NOMO-1 treated with dmso at 0.1 percent for 144 hours (cell line): ENCODE data around the gene SNX1.

ENCODE experiments used
- DNase-seq: peaks from one replicate; lab custom pipeline; 2025; ENCODE audit not compliant: unreplicated experiment; lab: John Stamatoyannopoulos, UW

The SNX1 gene

DNA sequence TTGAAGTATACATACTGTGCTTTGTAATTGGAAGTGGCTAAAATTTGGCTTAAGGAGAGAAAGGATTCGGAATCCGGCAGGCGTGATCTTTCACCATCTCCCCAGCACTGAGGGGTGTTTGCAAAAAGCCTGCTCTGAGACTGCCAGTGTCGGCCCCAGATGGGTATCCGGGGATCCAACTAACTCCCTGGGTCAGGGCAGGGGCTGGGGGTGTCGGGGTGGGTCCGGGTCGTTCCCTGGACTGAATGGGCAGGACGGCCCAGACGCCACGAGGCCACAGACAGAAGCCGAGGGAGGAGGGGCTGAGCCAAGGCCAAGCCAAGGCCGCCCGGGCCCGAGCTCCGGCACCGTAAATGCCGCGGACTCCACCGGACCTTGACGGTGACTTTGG, 66.7 kb downstream of the SNX1 start:
- DNase-seq: no peak

DNA sequence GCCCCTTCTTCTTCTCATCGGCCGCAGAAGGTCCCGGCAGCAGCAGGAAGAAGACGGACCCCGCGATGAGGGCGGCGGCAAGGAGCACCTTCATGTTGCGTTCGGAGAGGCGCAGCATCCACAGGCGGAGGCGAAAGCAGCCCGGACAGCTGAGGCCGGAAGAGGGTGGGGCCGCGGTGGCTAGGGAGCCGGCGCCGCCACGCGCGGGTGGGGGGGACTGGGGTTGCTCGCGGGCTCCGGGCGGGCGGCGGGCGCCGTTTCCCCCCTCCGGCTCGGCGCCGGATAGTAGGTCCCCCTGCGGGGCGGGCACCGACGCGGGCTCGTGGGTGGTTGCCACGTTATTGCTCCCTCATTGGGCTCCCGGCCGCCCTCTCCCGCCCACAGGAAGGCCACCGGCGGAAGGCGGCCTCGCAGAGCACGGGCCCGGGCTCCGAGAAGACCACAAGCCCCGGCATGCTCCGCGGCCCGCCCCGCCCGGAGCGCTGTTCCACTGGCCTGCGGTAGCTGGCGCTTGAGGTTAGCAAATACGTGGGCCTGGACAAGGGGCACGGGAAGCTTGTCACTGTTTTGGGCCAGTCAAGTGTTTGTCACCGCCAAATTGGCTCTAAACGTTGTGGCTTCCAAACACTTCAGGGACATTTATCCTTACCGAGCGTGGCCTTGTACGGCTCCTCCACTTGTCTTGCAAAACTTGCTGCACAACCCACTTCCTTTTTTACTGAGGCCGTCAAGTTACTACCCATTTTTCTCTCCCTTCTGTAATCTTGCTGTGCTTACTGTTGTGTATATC, 67.3 kb downstream of the SNX1 start, which contains the start of gene PPIB:
Gene PPIB, minus strand, starts transcription at position 154 of the 790 bp plus-strand sequence. Its CDS starts 36 bp downstream, at position 118.
- DNase-seq: peak; percentile 95

GRCh38 chr15:64163659-64164362, 68.0 kb downstream of the SNX1 start:
- peak; percentile 73 for DNase-seq

DNA sequence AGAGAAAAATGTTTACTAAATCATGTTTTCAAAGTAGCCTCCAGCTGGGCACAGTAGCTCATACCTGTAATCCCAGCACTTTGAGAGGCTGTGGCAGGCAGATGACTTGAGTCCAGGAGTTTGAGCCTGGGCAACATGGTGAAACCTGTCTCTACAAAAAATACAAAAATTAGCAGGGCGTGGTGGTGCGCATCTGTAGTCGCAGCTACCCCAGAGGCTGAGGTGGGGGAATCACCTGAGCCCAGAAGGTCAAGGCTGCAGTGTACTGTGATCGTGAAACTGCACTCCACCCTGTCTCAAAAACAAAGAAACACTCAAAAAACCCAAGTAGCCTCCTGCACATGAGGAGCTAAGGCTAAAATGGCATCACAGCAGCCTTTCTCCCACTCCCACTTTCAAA, 68.7 kb downstream of the SNX1 start:
- DNase-seq: no peak

DNA sequence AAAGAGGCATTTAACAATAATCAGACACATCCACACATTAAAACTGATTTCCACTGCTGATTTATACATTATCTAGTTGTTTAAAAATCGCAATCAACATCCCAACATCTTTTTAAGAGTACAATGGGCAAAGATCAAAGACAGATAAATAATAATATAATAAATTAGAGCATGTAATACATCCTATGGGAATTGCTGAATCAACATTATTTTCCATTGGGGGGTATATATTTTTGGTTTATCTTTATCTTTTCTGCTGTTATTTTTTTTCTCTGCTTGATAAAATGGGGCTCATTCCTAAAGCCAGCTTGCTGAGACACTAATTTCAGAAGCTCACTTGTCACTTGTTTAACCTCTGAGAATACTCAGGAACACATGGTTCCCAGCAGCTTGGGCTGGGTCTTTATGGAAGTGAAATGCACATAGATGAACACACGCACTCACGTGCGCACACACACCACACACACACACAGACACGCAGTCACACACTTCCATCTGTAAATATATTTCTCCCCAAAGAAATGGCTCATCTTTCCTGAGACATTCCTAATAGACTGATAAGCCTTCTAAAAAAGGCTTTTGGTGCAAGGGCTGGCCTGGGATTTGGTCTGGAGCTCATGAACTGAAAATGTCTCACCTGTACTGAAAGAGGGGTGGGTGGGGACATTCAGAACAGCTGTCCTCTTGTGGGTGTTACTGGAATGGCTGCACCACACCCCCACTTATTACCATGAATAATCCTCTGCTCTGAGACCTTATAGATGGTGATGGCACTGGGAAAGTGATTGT, 70.5 kb downstream of the SNX1 start:
- DNase-seq: no peak

GRCh38 chr15:64180235-64180824, 84.5 kb downstream of the SNX1 start:
- no peak for DNase-seq

- no peak for DNase-seq
Measured at GRCh38 chr15:64182859-64183370, 87.1 kb downstream of the SNX1 start.

DNA sequence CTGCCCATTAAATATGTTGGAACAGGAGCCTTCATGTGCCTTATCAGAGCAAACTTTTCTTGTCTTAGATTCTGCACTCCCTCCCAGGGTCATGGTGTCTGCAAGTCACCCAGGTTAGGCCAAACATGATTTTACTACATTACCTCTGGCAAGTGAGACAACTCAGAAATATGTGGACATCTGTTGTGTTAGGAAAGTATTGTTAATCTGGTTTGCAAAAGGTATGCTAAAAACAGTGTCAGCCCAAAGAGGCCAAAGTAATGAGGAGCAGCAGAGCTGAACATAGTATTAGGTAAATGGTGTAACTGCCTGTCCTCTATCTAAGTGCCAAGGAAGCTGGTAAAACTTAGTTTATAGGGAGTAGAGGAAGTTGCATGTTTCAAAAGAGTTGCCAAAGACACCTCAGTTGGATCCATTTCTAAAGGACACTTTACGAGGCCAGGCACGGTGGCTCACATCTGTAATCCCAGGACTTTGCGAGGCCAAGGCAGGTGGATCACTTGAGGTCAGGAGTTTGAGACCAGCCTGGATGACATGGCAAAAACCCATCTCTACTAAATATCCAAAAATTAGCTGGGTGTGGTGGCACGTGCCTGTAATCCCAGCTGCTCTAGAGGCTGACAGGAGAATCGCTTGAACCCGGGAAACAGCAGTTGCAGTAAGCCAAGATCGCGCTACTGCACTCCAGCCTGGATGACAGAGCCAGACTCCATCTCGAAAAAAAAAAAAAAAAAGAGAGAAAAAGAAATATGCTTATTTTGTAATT, 89.5 kb downstream of the SNX1 start:
- no peak for DNase-seq

GRCh38 chr15:64187396-64188191, 91.8 kb downstream of the SNX1 start:
- no peak for DNase-seq
